K562 (cell line): Measurements from ENCODE around the gene TGM3. TPM values are rescaled to one million over a fixed set of nuclear protein-coding genes. Genes with fewer than 3 reads are reported as not detected.

Source experiments
- ATAC-seq: fragments of 200-7000 bp; cut with Tn5 transposase; 3 replicates; pipeline ENCODE4 v1.9.1; 2020; ENCODE audit warnings: moderate library complexity
- BruUV-seq: library from RNA; stranded (reverse); fragments of 400-500 nt; replicated peaks from 2 replicates; lab custom pipeline; 2021; lab: Mats Ljungman, UMichigan
- CTCF ChIA-PET: fragments of 300-600 bp; formaldehyde crosslinking; extraction: SDS; loops from one replicate; lab custom pipeline; 2021; ENCODE audit warnings: low intra/inter-chr PET ratio; lab: Yijun Ruan, JAX
- POLR2A ChIA-PET: fragments of 300-600, 350-650 bp; sonication (Branson Sonifier 250); formaldehyde crosslinking; extraction: SDS; loops from one replicate; lab custom pipeline; 2021; ENCODE audit warnings: antibody characterized with exemption, inconsistent platforms; lab: Yijun Ruan, JAX
- DNase-seq, 4 experiments: peaks; one replicate each; pipeline versions ENCODE4 v3.0.0 to v3.0.0-alpha.2; 2011 to 2018; ENCODE audit warnings: low spot score in 3 of 4, mixed read lengths in 3 of 4; ENCODE audit errors: extremely low read depth in 1 of 4
- FAIRE-seq: peaks from 2 replicates; lab custom pipeline; 2011; peaks lifted over from hg19 to GRCh38; lab: Jason Lieb, UNC
- H2AFZ ChIP-seq: 2 replicates; pipeline ENCODE4 v1.6.0; 2011; ENCODE audit warnings: low read depth, low read length, control low read depth, inconsistent platforms
- H3K27ac ChIP-seq: fragments of 200-600 bp; 3 replicates; pipeline ENCODE4 v1.8.0; 2011; ENCODE audit warnings: low read depth, mild to moderate bottlenecking, control low read depth, inconsistent platforms, low read length, moderate library complexity, mixed read lengths; ENCODE audit errors: extremely low read depth
- H3K27me3 ChIP-seq, 2 experiments: fragments of 300-600 bp in 1 of 2; 2 replicates in 1 of 2; 3 replicates in 1 of 2; pipeline versions ENCODE4 v1.6.0 to v1.8.0; 2011; ENCODE audit warnings: inconsistent platforms in 2 of 2, low read length in 2 of 2, mild to moderate bottlenecking in 1 of 2, mixed read lengths in 1 of 2, moderate library complexity in 1 of 2; ENCODE audit not compliant: control insufficient read depth in 2 of 2, insufficient read depth in 2 of 2
- H3K36me3 ChIP-seq: fragments of 300-600 bp; 3 replicates; pipeline ENCODE4 v1.8.0; 2011; ENCODE audit warnings: mild to moderate bottlenecking, low read length, inconsistent platforms; ENCODE audit not compliant: control insufficient read depth, insufficient read depth
- H3K4me1 ChIP-seq, 2 experiments: fragments of 200-600 bp in 1 of 2; replicated peaks in 1 of 2; 2 replicates in 1 of 2; 3 replicates in 1 of 2; pipeline versions ENCODE4 v1.5.1 to v1.8.0; 2011; ENCODE audit warnings: inconsistent platforms in 2 of 2, low read length in 2 of 2, mild to moderate bottlenecking in 1 of 2, mixed read lengths in 1 of 2, moderate library complexity in 1 of 2; ENCODE audit not compliant: control insufficient read depth in 2 of 2, insufficient read depth in 2 of 2
- H3K4me2 ChIP-seq: 2 replicates; pipeline ENCODE4 v1.6.1; 2011; ENCODE audit warnings: low read length, control low read depth, inconsistent platforms, mixed read lengths; ENCODE audit not compliant: insufficient read depth
- H3K4me3 ChIP-seq: fragments of 200-600 bp; sonication (generic), shearing (Covaris generic); 2 replicates; pipeline ENCODE4 v1.5.1; 2016; ENCODE audit warnings: control low read depth, inconsistent platforms
- H3K79me2 ChIP-seq: fragments of 200-600 bp; 3 replicates; pipeline ENCODE4 v1.8.0; 2011; ENCODE audit warnings: low read length, inconsistent platforms; ENCODE audit not compliant: control insufficient read depth, insufficient read depth
- H3K9ac ChIP-seq, 2 experiments: 2 replicates each; pipeline versions ENCODE4 v1.6.0 to v1.6.1; 2011; ENCODE audit warnings: low read depth in 2 of 2, low read length in 2 of 2, control low read depth in 1 of 2, inconsistent platforms in 1 of 2, mild to moderate bottlenecking in 1 of 2, mixed read lengths in 1 of 2; ENCODE audit not compliant: insufficient read depth in 1 of 2
- H3K9me1 ChIP-seq: one replicate; pipeline ENCODE4 v1.6.0; 2011; ENCODE audit warnings: inconsistent platforms, mild to moderate bottlenecking, low read length, moderate library complexity; ENCODE audit not compliant: control insufficient read depth, insufficient read depth
- H3K9me3 ChIP-seq: replicated peaks from 2 replicates; pipeline ENCODE4 v1.5.1; 2011; ENCODE audit warnings: low read depth, low read length, inconsistent platforms; ENCODE audit not compliant: control insufficient read depth, insufficient read depth
- H4K20me1 ChIP-seq: replicated peaks from 2 replicates; pipeline ENCODE4 v1.6.1; 2011; ENCODE audit warnings: low read length, inconsistent platforms, mixed read lengths; ENCODE audit not compliant: control insufficient read depth, insufficient read depth
- COPS2 ChIP-seq: fragments of 450-650 bp; conservative IDR thresholded peaks from 2 replicates; pipeline ENCODE4 v1.6.1; 2016; ENCODE audit warnings: mild to moderate bottlenecking, moderate library complexity
- E2F3 ChIP-seq: fragments of 250-450 bp; sonication (Bioruptor Pico); IDR thresholded peaks from 2 replicates; pipeline ENCODE4 v1.4.0; 2020; ENCODE audit warnings: mild to moderate bottlenecking
- ELK3 ChIP-seq: fragments of 450-650 bp; formaldehyde crosslinking; IDR thresholded peaks from 2 replicates; pipeline ENCODE4 v1.4.0; 2020; ENCODE audit warnings: mild to moderate bottlenecking
- MXI1 ChIP-seq: IDR thresholded peaks from 2 replicates; pipeline ENCODE4 v1.6.1; 2011; ENCODE audit warnings: low read depth, mild to moderate bottlenecking, improper control_type of control experiment, low read length
- POLR2A ChIP-seq: fragments of 450-650 bp; conservative IDR thresholded peaks from 2 replicates; pipeline ENCODE4 v1.6.1; 2016
- PYGO2 ChIP-seq: fragments of 450-650 bp; IDR thresholded peaks from 2 replicates; pipeline ENCODE4 v1.6.1; 2016; ENCODE audit warnings: mild to moderate bottlenecking, missing genetic modification characterization, moderate library complexity, missing compliant biosample characterization
- in situ Hi-C: fragments of 300-500 bp; cut with MboI; formaldehyde crosslinking; loops from 4 replicates; pipeline ENCODE4 v1.15.0; 2018; ENCODE audit warnings: inconsistent platforms, mixed read lengths
- intact Hi-C: fragments of 100-400 bp; cut with micrococcal nuclease; formaldehyde crosslinking; loops from 2 replicates; pipeline ENCODE4 v1.14.2; 2022
- polyA plus RNA-seq, 8 experiments: library from polyadenylated mRNA; depleted of rRNA in 4 of 8; stranded (reverse) in 5 of 8; unstranded in 3 of 8; fragments of >200 nt; fragmentation: Nextera tagmentation in 2 of 8; fragmentation: Illumina TruSeq in 1 of 8; extraction: Ambion mirVana in 2 of 8; extraction: Trizol in 1 of 8; gene quantifications; 2 replicates each; pipeline versions ENCODE4 v1.2.1 to v1.2.3, GENCODE V29; 2011 to 2014; ENCODE audit warnings: inconsistent platforms in 1 of 8, missing spikeins in 1 of 8
- total RNA-seq, 7 experiments: library from RNA; depleted of rRNA in 6 of 7; stranded (reverse); fragments of >200 nt in 6 of 7; fragmentation: Illumina TruSeq in 2 of 7; extraction: Trizol in 2 of 7; gene quantifications; 2 replicates each; pipeline versions ENCODE4 v1.2.1 to v1.2.3, GENCODE V29; 2011 to 2021; ENCODE audit warnings: low replicate concordance in 1 of 7
- TF ChIP-seq, protein P1 (sequence below): fragments of 450-650 bp; formaldehyde crosslinking; IDR thresholded peaks from 2 replicates; pipeline ENCODE4 v1.4.0; 2022; ENCODE audit warnings: mild to moderate bottlenecking, moderate library complexity

Gene TGM3
- total and polyA plus RNA-seq, 9 of the 15 experiments (the other 6 are each of a cell fraction or from before 2014, with no cell fraction given), result not detected

DNA sequence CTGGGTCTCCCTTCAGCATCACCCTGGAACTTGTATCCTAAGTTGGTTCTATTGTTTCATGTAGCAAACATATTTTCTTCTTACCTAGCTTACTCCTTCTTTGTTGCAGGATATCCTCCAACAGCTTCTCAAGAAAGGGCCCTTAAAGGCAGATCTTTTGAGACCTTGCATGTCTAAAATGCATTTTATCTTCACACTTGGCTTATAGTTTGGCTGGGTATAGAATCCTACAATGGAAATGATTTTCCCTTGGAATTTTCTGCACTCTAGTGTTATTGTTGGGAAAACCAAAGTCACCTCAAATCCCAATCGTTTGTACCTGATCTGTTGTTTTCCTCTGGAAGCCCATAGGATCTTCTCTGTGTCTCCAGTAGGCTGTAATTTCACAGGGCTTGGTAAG lies 72.8 kb downstream of the TGM3 start (continued):
- no peak for TF ChIP-seq ELK3 (CRISPR knock-in tag)
- no peak for TF ChIP-seq COPS2

DNA sequence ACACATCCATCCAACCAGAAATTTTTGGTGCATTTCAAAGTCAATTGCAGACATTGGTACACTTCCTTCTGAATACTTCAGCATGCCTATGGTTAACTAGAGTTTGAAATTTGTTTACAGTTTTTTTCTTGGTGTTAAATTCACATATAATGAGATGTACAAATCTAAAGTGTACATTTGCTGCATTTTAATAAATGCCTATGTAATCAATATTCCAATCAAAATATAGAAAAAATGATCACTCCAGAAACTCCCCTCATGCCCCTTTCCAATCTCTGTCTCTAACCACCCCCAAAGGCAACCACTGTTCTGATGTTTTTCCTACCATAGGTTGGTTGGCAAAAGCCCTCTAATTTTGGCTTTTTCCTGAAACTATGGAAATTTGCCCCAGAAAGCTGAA lies 77.3 kb downstream of the TGM3 start:
- TF ChIP-seq, protein P1, sequence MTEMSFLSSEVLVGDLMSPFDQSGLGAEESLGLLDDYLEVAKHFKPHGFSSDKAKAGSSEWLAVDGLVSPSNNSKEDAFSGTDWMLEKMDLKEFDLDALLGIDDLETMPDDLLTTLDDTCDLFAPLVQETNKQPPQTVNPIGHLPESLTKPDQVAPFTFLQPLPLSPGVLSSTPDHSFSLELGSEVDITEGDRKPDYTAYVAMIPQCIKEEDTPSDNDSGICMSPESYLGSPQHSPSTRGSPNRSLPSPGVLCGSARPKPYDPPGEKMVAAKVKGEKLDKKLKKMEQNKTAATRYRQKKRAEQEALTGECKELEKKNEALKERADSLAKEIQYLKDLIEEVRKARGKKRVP (CRISPR knock-in tag), result no peak
- TF ChIP-seq E2F3 (CRISPR knock-in tag) (no peak), POLR2A (no peak), PYGO2 (tag) (no peak), MXI1 (no peak)
- Histone ChIP-seq H3K79me2 (no peaks in the 10 kb centered on the region), H3K4me2 (no peak overlapping the region), H3K27ac (no peak overlapping the region), H3K9me3 (no peaks in the 10 kb centered on the region), H3K9ac (no peak overlapping the region), H3K4me1 (no peaks in the 10 kb centered on the region), H2AFZ (no peak overlapping the region), H3K36me3 (no peaks in the 10 kb centered on the region), H3K9me1 (no peaks in the 10 kb centered on the region), H4K20me1 (no peaks in the 10 kb centered on the region), H3K27me3 (peaks cover 0 to 6% of the 10 kb centered on the region in 2 experiments; a peak in 2 of 5 replicates), H3K4me3 (no peak overlapping the region)
- FAIRE-seq (no peak), ATAC-seq (no peak), DNase-seq (no peak)
- intact Hi-C loops (no loop called here), in situ Hi-C loops (no loop called here)
- ChIA-PET POLR2A (interaction anchor here (0.6 kb wide), 1 partner anchor 416 kb away, joined by 3 read pairs; no protein-coding TSS in a partner anchor), CTCF (no interaction called here)
- BruUV-seq, result no TSS peak
